GM19468 (cell line): ENCODE results near the gene NRCAM.
"Not testable (repeated sequence)": the region's sequence is repeated elsewhere in the genome, so short reads cannot be mapped to it uniquely, and the experiment has no call there.

Source experiments
- ATAC-seq: cut with Tn5 transposase; IDR thresholded peaks from one replicate; pipeline ENCODE4 v1.9.1; 2021; ENCODE audit warnings: mild to moderate bottlenecking, moderate library complexity, moderate number of reproducible peaks; ENCODE audit not compliant: unreplicated experiment; ENCODE audit errors: extremely low read depth

NRCAM gene

DNA sequence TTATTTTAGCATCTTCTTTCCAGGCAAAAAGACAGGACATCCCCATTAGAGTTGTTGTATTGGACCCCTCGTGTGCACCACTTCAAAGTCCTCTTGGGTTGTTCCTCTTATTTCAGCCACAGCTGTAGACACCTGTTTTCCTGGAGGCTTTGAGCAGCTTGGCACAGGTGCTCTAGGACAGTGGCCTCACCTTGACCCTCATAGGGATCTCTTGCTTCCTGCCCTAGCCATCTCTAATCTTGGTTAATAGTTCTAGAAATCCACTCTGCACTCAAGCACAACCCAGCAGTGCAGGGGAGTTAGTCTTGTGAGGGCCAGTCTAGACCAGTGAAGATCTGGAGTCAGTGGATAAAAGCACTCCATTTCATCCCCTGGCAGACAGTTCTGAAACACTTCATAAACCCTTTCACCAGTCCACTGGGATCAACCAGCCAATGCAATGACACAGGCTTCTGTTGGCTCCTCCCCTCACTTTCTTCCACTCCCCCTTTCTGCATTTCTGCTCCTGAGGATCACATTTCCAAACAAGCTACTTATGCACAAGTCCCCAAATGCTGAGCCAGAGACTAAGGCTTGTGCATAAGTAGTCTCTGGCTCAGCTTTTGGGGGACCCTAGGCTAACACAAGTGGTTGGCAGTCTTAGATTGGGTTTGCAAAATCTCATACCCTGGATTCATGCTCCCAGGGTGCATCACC is 194.5 kb downstream of the NRCAM start:
- ATAC-seq: no peak

- ATAC-seq: not testable (repeated sequence)
These were observed 196.8 kb downstream of the NRCAM start for GRCh38 chr7:108259447-108259846.

GRCh38 chr7:108257954-108258353 is 198.3 kb downstream of the NRCAM start:
- ATAC-seq: no peak

DNA sequence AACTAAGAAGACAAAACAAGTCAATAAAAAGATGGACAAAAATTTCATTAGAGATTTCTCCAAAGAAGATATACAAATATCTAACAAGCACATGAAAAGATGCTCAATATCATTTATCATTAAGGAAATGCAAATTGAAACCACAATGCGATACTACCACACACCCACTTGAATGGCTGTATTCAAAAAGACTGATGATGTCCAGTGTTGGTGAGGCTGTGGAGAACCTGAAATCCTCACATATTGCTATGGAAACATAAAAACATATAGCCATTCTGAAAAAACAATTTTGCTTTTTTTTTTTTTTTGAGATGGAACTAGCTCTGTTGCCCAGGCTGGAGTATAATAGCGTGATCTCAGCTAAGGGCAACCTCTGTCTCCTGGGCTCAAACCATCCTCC is 202.0 kb downstream of the NRCAM start:
- ATAC-seq: no peak

GRCh38 chr7:108253275-108254044 is 202.8 kb downstream of the NRCAM start:
- ATAC-seq: no peak

- ATAC-seq: no peak
These were observed 204.1 kb downstream of the NRCAM start for GRCh38 chr7:108252177-108252576.

GRCh38 chr7:108251700-108252099 is 204.5 kb downstream of the NRCAM start:
- no peak for ATAC-seq

GRCh38 chr7:108249453-108249852 is 206.8 kb downstream of the NRCAM start:
- ATAC-seq: no peak

DNA sequence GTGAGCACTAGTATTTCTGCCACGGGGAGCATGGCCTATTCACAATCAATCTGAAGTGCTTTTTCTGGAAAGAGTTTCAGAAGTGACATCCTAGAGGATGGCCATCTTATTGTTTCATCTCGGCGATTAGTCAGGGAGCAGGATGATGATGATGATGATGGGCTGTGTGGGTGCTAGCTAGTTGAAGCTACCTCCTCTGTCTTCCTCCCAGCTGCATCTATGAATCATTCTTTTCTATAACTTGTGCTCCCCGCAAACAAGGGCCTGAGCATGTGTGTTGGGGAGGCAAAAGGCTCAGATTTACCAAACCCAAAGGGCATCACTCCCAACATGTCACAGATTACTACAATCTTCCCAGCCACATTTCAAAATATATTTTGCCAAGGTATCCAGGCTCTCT is 207.4 kb downstream of the NRCAM start:
- ATAC-seq: no peak

DNA sequence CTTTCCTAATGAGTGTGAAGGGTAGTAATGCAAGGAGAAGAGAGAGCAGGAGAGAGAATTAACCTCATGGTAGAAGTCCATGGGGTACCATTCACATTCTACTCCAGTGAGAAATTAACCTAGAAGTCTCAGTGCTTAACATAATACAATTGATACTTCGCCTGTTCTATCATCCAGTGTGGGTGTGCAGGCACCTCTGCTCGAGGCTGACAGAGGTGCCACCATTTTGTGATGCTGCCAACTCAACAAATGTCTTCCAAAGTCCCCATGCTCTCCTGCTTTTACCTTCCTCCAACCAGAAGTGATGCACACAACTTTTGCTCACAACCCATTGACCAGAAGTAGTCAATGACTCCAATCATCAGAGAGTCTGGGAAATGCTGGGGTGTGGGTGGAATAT is 207.8 kb downstream of the NRCAM start:
- no peak for ATAC-seq

DNA sequence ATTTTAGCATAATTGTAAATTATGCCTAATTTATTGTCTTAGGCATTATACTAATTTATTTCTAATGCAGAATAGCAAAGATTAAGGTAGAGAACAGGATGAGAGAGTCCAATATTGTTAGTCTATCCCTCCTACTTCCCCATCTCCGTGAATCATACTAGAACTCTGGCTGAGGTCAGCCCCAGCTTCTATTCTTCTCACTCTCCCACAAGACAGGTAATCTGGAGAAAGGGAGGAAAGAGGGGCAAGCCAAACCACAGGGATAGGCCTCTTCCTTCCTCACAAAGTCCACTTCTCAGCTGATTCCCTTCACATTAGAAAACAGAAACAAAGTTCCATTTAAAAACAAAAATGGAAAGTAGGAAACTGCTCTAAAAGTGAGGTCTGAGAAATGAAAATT is 208.6 kb downstream of the NRCAM start:
- ATAC-seq: no peak

DNA sequence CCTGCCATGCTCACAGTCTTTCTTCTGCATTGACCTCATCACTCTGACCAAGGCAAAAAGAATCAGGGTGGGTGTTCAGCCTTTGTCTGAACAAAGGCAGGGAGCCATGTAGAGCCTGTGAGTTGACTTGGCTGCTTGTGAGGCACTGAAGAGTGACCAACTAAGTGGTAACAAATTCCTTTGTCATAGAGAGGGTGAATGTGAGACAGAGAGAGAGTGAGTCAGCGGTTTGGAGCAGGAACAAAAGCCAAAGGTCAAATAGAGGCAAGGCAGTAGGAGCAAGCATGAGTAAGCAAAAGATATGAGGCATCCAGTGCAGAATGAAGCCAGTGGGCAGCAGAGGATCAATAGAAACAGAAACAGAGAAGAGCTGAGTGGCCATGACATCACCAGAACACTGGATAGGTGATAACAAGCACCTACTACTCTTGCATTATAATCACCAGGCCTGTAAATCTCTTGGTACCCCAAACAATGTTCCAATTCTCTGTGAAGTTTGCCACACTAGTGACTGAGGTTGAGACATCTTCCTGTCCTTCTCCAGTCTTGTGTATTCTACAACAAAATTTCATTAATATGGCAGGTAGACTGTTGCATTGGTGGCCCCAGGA is 209.9 kb downstream of the NRCAM start:
- ATAC-seq: peak; percentile 42

DNA sequence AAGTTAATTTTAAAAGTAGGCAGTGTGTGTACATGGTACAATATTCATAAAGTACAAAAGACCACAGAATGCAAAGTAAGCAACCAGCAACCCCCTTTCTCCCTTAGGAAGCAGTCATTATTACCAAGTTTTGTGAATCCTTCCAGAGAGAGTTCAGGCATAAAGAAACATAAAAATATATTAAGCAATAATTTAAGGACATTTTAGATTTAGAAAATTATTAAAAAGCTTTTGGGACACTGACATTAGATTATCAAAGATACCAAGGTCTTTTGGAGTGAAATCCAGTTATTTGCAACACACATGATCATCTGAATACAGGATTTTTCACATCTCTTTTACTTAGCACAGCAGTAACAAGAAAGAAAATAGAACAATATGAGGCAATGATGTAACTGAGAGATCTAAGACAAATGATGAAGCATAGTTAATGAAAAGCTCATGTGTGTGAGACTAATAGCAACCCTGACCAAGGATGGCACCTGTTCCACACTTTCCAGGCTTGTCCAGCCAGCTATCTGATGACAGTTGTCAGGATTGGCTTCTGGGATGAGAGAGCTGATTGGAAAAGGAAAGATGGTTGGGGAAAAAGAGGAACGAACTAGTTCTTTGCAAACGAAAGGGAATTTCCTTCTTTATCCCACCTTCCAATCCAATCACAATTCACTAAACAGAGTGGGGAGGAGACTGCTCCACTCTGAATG is 210.6 kb downstream of the NRCAM start:
- no peak for ATAC-seq

DNA sequence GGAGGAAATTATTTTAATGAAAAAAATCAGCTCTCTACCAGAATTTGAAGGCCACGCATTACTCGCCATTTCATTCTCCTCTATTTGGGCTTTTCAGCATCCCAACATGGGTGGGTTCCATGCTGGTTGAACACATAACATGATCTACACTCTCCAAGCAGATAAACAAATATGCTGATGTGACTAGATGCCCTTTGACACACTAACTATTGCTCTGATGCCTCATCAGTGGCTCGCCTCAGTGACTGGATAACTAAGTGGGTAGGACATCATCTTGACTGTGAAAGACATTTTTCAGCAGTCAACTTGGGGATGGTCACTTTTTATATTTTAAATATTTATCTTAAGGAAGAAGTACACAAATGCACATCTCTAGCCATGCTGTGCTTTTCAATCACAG is 212.1 kb downstream of the NRCAM start:
- no peak for ATAC-seq

DNA sequence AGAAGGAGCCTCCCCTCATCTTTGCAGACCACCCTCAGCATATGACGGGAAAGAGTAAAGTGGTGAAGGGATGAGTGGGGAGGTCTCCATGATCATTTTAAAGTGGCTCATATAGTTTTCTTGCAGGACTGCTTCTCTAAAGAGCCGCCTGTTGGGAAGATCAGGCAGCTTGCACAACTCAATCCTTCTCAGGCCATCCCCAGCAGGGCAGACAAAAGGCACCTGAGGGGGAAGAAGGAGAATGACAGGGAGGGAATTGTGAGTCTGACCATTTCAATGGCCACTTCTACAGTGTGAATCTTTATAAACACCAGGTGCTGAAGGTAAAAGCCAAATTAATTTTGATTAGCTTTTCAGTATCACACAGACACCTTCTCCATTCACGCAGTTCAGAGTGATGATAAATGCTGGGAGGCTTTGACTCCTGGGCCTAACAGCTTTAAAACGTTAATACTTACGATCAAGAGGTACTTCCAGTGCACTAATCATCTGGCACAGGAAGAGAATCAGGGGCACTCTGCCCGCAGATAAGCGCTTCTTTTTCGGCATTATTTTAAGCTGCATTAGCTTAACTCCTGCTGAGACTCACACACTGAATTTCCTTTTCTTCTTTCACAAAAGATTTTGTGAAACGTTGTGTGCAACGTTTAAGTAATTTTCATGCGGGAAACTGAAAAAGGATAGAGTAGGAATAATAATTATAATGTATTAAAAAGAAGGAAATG is 216.6 kb downstream of the NRCAM start:
- no peak for ATAC-seq

- no peak for ATAC-seq
These were observed 219.4 kb downstream of the NRCAM start for GRCh38 chr7:108236681-108237415.

DNA sequence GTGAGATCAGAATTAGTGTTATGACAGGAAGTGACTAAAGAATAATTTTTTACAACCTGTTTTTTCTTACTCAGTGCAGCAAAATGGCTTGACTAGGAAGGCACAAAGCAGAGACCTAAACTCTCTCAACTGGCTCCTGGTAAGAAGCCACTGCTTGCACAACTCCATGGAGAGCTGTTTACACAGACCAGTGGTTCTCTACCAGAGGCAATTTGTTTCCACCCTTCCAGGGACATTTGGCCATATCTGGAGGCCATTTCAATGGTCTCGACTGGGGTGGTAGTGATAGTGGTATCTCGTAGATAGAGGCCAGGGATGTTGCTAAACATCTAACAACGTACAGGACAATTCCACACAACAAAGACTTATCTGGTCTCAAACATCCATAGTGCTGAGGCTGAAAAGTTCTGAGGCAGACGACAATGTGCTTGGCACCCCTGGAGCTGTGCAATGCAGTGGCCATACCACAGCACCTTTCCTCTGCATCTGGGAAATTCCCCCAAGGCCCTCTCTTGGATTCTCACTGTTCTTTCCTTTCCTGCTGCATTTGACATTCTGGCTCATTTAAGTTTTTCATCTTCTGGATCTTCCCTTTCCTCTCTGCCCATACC is 220.7 kb downstream of the NRCAM start:
- no peak for ATAC-seq

- no peak for ATAC-seq
These were observed 221.2 kb downstream of the NRCAM start for GRCh38 chr7:108234971-108235450.

GRCh38 chr7:108234281-108234680 is 222.0 kb downstream of the NRCAM start:
- no peak for ATAC-seq
